Activated CD8-positive, alpha-beta memory T cell treated with anti-CD3 and anti-CD28 coated beads, Interleukin-2, amount 10 ng/mL, durations not matched to agents 7 days and 5 days (primary cell): ENCODE data around the gene SERPINF2. TPM values are rescaled to one million over a fixed set of nuclear protein-coding genes. Genes with fewer than 3 reads are reported as not detected.
A peak's percentile ranks its signal among the peaks of the same experiment; 100 is the strongest.
"Not testable (repeated sequence)": the region's sequence is repeated elsewhere in the genome, so short reads cannot be mapped to it uniquely, and the experiment has no call there.

Experiments used
- ATAC-seq: fragments of 150-1000 bp; cut with Tn5 transposase; one replicate; pipeline ENCODE4 v1.10.0; 2021; ENCODE audit warnings: moderate library complexity
- CTCF ChIA-PET: fragments of 350-600 bp; sonication (Branson Sonifier 250); formaldehyde crosslinking; loops from one replicate; lab custom pipeline; 2021; ENCODE audit warnings: antibody characterized with exemption; lab: Charles Lee
- DNase-seq: peaks from one replicate; pipeline ENCODE4 v3.0.0-alpha.2; 2020
- H3K27ac Mint-ChIP-seq: one replicate; pipeline ENCODE4 v1.8.0; 2021; ENCODE audit warnings: mild to moderate bottlenecking, mixed read lengths
- H3K27me3 Mint-ChIP-seq: one replicate; pipeline ENCODE4 v1.8.0; 2021; ENCODE audit warnings: mixed read lengths
- H3K36me3 Mint-ChIP-seq: one replicate; pipeline ENCODE4 v1.8.0; 2021; ENCODE audit warnings: mild to moderate bottlenecking, mixed read lengths
- H3K4me1 Mint-ChIP-seq: one replicate; pipeline ENCODE4 v1.8.0; 2021; ENCODE audit warnings: mixed read lengths
- H3K4me3 Mint-ChIP-seq: one replicate; pipeline ENCODE4 v1.8.0; 2021; ENCODE audit warnings: mild to moderate bottlenecking, moderate library complexity, mixed read lengths
- H3K9me3 Mint-ChIP-seq: one replicate; pipeline ENCODE4 v1.8.0; 2022; ENCODE audit warnings: low read depth, mixed read lengths
- total RNA-seq, 2 experiments: library from RNA; stranded (reverse); gene quantifications; one replicate each; pipeline ENCODE4 v1.2.3, GENCODE V29; 2021

Gene SERPINF2
- total RNA-seq, 2 experiments from 2014 or later = 0.18 to 0.19 TPM

DNA sequence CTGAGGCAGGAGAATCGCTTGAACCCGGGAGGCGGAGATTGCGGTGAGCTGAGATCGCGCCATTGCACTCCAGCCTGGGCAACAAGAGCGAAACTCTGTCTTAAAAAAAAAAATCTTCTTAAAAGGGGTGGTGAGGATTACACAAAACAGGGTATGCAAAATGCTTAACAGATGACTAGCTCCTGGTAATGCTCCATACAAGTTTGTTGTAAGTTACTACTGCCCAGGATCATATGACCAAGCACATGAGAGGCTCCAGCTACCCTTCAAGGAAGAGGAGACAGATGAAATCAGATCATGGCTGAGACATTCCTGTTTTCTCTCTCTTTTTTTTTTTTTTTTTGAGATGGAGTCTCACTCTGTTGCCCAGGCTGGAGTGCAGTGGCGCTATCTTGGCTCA is 20.6 kb upstream of the SERPINF2 start:
- H3K36me3 Mint-ChIP-seq, DNase-seq, H3K9me3 Mint-ChIP-seq, ATAC-seq, H3K27me3 Mint-ChIP-seq, H3K4me3 Mint-ChIP-seq: not testable (repeated sequence)
- CTCF ChIA-PET = interaction anchor here (0.9 to 4.4 kb wide), 18 partner anchors 13 to 670 kb away, joined by 3 to 37 read pairs (median 4); partner anchors contain the start of genes RILP and SERPINF1
- Mint-ChIP-seq H3K4me1 (peaks cover 41% of the 10 kb centered on the region), H3K27ac (peak overlapping the region; percentile 85)

DNA sequence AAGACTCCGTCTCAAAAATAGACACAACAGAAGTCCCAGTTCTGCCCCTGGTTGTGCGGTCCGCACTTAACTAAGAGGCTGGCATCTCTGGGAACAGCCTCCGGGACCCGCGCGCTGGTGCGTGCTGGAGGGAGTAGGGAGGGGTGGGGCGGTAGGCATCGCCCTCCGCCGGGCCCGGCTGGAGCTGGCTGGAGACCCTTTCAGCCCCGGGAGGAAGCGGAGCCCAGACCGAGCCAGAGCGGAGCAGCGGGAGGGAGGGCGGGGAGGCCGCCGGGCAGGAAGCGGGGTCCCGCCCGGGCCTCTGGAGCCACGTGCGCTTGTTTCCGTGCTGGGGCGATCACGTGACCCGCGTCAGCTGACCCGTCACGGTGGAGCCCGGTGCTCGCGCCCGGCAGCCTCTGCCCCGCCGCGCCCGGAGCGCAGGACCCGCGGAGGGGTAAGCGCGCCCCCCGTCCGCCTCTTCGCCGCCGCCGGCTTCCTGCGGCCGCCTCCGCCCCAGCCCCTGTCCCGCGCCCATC is 18.3 kb upstream of the SERPINF2 start, which contains the start of gene WDR81:
TSS of gene WDR81 (plus strand) at position 354 of the 518 bp plus-strand sequence. CDS start 256 bp downstream, outside the sequence.
- Mint-ChIP-seq H3K4me3 (peak within 1 kb of the TSS; percentile 66), H3K9me3 (no peaks in the 10 kb centered on the region), H3K4me1 (peaks cover 38% of the 10 kb centered on the region), H3K27me3 (no peaks in the 10 kb centered on the region), H3K27ac (peak within 1 kb of the TSS; percentile 74), H3K36me3 (peaks cover 3% of the 10 kb centered on the region)
- DNase-seq (peak; percentile 94), ATAC-seq (peak; percentile 84)
- CTCF ChIA-PET = interaction anchor here (1.0 to 2.1 kb wide), 4 partner anchors 8 to 151 kb away, joined by 3 to 6 read pairs (median 4); no protein-coding TSS in a partner anchor

DNA sequence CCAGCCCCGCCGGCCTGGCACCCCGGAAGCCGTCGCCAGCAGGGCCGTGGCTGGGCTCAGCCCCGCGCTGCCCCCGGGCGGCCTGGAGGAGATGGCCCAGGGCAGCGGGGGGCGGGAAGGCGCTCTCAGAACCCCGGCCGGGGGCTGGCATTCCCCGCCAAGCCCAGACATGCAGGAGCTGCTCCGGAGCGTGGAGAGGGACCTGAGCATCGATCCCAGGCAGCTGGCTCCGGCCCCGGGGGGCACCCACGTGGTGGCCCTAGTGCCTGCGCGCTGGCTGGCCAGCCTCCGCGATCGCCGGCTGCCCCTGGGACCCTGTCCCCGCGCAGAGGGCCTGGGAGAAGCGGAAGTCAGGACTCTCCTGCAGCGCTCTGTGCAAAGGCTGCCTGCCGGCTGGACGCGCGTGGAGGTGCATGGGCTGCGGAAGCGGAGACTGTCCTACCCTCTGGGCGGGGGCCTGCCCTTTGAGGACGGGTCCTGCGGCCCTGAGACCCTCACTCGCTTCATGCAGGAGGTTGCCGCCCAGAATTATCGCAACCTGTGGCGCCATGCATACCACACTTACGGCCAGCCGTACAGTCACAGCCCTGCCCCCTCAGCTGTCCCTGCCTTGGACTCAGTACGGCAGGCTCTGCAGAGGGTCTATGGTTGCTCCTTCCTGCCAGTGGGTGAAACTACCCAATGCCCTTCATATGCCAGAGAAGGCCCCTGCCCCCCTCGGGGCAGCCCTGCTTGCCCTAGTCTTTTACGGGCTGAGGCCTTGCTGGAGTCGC is 17.6 kb upstream of the SERPINF2 start:
- ATAC-seq (peak; percentile 74), DNase-seq (no peak)
- H3K27me3 Mint-ChIP-seq = no peaks in the 10 kb centered on the region
- peaks cover 38% of the 10 kb centered on the region for H3K4me1 Mint-ChIP-seq
- CTCF ChIA-PET = interaction anchor here (1.2 to 2.1 kb wide), 2 partner anchors 8 to 39 kb away, joined by 3 to 6 read pairs; no protein-coding TSS in a partner anchor
- H3K4me3 Mint-ChIP-seq = peak overlapping the region; percentile 66
- peak overlapping the region; percentile 56 for H3K27ac Mint-ChIP-seq
- no peaks in the 10 kb centered on the region for H3K9me3 Mint-ChIP-seq
- H3K36me3 Mint-ChIP-seq = peaks cover 3% of the 10 kb centered on the region

DNA sequence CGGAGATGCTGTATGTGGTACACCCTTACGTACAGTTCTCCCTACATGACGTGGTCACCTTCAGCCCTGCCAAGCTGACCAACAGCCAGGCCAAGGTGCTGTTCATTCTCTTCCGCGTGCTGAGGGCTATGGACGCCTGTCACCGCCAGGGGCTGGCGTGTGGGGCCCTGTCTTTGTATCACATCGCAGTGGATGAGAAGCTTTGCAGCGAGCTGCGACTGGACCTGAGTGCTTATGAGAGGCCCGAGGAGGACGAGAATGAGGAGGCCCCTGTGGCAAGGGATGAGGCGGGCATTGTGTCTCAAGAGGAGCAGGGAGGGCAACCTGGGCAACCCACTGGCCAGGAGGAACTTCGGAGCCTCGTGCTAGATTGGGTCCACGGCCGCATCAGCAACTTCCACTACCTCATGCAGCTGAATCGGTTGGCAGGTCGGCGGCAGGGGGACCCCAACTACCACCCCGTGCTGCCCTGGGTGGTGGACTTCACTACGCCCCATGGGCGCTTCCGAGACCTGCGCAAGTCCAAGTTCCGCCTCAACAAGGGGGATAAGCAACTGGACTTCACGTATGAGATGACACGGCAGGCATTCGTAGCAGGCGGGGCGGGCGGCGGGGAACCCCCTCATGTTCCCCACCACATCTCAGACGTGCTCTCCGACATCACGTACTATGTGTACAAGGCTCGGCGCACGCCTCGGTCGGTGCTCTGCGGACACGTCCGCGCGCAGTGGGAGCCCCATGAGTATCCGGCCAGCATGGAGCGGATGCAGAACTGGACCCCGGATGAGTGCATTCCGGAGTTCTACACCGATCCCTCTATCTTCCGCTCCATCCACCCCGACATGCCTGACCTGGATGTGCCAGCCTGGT is 16.8 kb upstream of the SERPINF2 start:
- DNase-seq = no peak
- Mint-ChIP-seq H3K4me3 (peak overlapping the region; percentile 66), H3K27ac (peak overlapping the region; percentile 56), H3K9me3 (no peaks in the 10 kb centered on the region), H3K36me3 (peaks cover 3% of the 10 kb centered on the region), H3K4me1 (peaks cover 32% of the 10 kb centered on the region), H3K27me3 (no peaks in the 10 kb centered on the region)
- no peak for ATAC-seq
- CTCF ChIA-PET = interaction anchor here (1.2 to 2.1 kb wide), 2 partner anchors 9 to 38 kb away, joined by 3 to 6 read pairs; no protein-coding TSS in a partner anchor

DNA sequence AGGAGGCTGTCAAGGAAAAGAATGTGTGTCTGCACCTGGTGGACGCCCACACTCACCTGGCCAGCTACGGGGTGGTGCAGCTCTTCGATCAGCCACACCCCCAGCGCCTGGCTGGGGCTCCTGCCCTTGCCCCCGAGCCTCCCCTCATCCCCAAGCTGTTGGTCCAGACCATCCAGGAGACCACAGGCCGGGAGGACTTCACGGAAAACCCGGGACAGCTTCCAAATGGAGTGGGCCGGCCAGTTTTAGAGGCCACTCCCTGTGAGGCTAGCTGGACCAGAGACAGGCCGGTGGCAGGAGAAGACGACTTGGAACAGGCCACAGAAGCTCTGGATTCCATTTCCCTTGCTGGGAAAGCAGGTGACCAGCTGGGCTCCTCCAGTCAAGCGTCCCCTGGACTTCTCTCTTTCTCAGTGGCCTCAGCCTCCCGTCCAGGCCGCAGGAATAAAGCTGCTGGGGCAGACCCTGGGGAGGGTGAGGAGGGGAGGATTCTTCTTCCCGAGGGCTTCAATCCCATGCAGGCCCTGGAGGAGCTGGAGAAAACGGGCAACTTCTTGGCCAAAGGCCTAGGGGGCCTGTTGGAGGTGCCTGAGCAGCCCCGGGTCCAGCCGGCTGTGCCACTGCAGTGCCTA is 15.9 kb upstream of the SERPINF2 start:
- H3K9me3 Mint-ChIP-seq = no peaks in the 10 kb centered on the region
- H3K27me3 Mint-ChIP-seq = no peaks in the 10 kb centered on the region
- no peak overlapping the region for H3K27ac Mint-ChIP-seq
- H3K4me1 Mint-ChIP-seq = peaks cover 31% of the 10 kb centered on the region
- no peak overlapping the region for H3K4me3 Mint-ChIP-seq
- H3K36me3 Mint-ChIP-seq = peaks cover 3% of the 10 kb centered on the region
- CTCF ChIA-PET = no interaction called here
- DNase-seq (no peak), ATAC-seq (no peak)

DNA sequence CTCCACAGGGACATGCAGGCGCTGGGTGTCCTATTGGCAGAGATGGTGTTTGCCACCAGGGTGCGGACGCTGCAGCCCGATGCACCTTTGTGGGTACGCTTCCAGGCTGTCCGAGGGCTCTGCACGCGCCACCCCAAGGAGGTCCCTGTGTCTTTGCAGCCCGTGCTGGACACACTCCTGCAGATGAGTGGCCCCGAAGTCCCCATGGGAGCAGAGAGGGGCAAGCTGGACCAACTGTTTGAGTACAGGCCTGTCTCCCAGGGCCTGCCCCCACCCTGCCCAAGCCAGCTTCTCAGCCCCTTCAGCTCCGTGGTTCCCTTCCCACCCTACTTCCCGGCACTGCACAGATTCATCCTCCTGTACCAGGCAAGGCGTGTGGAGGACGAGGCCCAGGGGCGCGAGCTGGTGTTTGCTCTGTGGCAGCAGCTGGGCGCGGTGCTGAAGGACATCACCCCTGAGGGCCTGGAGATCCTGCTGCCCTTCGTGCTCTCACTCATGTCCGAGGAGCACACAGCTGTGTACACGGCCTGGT is 15.3 kb upstream of the SERPINF2 start:
- DNase-seq = no peak
- Mint-ChIP-seq H3K27me3 (no peaks in the 10 kb centered on the region), H3K4me1 (peaks cover 31% of the 10 kb centered on the region), H3K9me3 (no peaks in the 10 kb centered on the region), H3K4me3 (no peak overlapping the region), H3K36me3 (peaks cover 3% of the 10 kb centered on the region), H3K27ac (no peak overlapping the region)
- CTCF ChIA-PET = no interaction called here
- no peak for ATAC-seq

DNA sequence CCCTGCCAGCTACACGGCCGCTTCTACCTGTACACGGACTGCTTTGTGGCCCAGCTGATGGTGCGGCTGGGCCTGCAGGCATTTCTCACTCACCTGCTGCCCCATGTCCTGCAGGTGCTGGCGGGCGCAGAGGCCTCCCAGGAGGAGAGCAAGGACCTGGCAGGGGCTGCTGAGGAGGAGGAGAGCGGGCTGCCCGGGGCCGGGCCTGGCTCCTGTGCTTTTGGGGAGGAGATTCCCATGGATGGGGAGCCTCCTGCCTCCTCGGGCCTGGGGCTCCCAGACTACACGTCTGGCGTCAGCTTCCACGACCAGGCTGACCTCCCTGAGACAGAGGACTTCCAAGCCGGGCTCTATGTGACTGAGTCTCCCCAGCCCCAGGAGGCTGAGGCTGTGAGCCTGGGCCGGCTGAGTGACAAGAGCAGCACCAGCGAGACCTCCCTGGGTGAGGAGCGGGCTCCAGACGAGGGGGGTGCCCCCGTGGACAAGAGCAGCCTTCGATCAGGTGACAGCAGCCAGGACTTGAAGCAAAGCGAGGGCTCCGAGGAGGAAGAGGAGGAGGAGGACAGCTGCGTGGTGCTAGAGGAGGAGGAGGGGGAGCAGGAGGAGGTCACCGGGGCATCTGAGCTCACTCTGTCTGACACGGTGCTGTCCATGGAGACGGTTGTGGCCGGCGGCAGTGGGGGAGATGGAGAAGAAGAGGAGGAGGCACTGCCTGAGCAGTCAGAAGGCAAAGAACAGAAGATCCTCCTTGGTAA is 14.6 kb upstream of the SERPINF2 start:
- no peaks in the 10 kb centered on the region for H3K9me3 Mint-ChIP-seq
- DNase-seq (no peak), ATAC-seq (no peak)
- CTCF ChIA-PET = no interaction called here
- H3K36me3 Mint-ChIP-seq = peaks cover 3% of the 10 kb centered on the region
- no peak overlapping the region for H3K4me3 Mint-ChIP-seq
- H3K27ac Mint-ChIP-seq = no peak overlapping the region
- no peaks in the 10 kb centered on the region for H3K27me3 Mint-ChIP-seq
- peaks cover 26% of the 10 kb centered on the region for H3K4me1 Mint-ChIP-seq

DNA sequence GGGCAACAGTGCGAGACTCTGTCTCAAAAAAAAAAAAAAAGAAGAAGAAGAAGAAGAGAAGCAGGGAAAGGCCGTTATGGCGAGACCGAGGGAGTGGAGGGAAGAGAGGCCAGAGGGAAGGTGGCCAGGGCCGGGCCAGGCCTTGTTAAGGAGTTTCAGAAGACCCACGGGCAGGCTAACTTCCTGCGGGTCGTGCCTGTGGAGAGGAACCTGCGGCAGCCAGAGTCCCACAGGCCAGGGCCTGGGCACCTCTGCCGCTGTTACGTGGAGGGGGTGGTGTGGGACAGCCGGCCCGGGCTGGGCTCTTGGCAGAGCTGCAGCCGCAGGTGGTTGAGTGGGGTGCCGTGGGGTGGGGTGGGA is 12.7 kb upstream of the SERPINF2 start:
- no peak for ATAC-seq
- H3K27me3 Mint-ChIP-seq = no peaks in the 10 kb centered on the region
- peaks cover 6% of the 10 kb centered on the region for H3K36me3 Mint-ChIP-seq
- H3K4me3 Mint-ChIP-seq = no peak overlapping the region
- no peak overlapping the region for H3K27ac Mint-ChIP-seq
- no peaks in the 10 kb centered on the region for H3K9me3 Mint-ChIP-seq
- CTCF ChIA-PET = no interaction called here
- peaks cover 21% of the 10 kb centered on the region for H3K4me1 Mint-ChIP-seq
- DNase-seq = no peak

DNA sequence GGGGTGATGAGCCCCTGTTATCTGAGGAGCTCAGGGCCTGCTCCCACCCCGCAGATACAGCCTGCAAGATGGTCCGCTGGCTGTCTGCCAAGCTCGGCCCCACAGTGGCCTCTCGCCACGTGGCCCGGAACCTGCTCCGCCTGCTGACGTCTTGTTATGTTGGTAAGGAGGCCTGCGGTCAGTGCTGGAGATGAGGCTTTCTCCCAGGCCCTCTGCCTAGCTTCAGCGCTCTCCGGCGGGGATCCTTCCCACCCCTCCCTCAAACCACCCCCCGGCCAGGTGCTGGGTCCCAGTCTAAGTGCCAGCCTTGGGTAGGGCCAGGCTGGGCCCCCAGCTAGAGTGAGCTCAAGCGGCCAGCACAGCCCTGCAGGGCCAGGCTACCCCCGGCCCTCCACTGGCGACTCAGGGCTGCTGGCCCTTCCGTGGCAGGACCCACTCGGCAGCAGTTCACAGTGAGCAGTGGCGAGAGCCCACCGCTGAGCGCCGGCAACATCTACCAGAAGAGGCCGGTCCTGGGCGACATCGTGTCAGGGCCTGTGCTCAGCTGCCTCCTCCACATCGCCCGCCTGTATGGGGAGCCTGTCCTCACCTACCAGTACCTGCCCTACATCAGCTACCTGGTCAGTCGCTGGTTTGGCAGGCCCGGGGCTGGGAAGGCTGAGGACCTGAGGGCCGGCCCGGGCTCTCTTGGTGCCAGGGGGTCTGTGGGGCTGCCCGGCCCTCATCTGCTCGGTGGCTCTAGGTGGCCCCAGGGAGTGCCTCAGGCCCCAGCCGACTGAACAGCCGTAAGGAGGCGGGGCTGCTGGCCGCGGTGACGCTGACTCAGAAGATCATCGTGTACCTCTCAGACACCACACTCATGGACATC is 12.1 kb upstream of the SERPINF2 start:
- ATAC-seq (no peak), DNase-seq (no peak)
- CTCF ChIA-PET = no interaction called here
- Mint-ChIP-seq H3K27me3 (no peaks in the 10 kb centered on the region), H3K36me3 (peaks cover 6% of the 10 kb centered on the region), H3K4me3 (no peak overlapping the region), H3K27ac (no peak overlapping the region), H3K4me1 (peaks cover 17% of the 10 kb centered on the region), H3K9me3 (no peaks in the 10 kb centered on the region)

DNA sequence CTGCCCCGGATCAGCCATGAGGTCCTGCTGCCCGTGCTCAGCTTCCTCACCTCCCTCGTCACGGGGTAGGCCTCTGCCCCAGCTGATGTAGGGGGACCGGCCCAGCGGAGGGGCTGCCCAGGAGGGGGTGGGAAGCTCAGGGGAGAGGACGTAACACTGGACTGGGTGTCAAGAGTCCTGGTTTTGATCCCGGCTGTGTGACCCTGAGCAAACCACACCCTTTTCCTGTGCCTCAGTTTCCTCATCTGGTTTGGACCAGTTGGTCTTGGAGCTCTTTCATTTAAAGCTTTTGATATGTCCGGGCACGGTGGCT is 11.5 kb upstream of the SERPINF2 start:
- DNase-seq = no peak
- Mint-ChIP-seq H3K9me3 (no peaks in the 10 kb centered on the region), H3K4me1 (peaks cover 17% of the 10 kb centered on the region), H3K4me3 (no peak overlapping the region), H3K27ac (no peak overlapping the region), H3K36me3 (peaks cover 6% of the 10 kb centered on the region), H3K27me3 (no peaks in the 10 kb centered on the region)
- CTCF ChIA-PET = no interaction called here
- no peak for ATAC-seq

DNA sequence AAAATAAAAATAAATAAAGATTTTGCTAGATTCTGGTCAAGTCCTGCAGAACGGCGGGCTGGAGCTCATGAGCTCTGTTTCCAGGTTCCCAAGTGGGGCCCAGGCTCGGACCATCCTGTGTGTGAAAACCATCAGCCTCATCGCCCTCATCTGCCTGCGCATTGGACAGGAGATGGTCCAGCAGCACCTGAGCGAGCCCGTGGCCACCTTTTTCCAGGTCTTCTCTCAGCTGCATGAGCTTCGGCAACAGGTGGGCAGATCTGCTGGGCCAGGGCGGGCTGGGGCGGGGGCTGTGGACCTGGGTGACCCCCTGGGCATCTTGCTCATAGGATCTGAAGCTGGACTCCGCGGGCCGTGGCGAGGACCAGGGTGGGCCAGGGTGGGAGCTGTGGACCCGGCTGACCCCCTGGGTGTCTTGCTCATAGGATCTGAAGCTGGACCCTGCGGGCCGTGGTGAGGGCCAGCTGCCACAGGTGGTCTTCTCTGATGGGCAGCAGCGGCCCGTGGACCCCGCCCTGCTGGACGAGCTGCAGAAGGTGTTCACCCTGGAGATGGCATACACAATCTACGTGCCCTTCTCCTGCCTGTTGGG is 10.3 kb upstream of the SERPINF2 start:
- Mint-ChIP-seq H3K4me1 (peaks cover 20% of the 10 kb centered on the region), H3K4me3 (no peak overlapping the region), H3K27me3 (no peaks in the 10 kb centered on the region), H3K9me3 (no peaks in the 10 kb centered on the region), H3K36me3 (peaks cover 6% of the 10 kb centered on the region), H3K27ac (no peak overlapping the region)
- ATAC-seq (no peak), DNase-seq (no peak)
- CTCF ChIA-PET = no interaction called here
